WTC11 (cell line): ENCODE measurements around the gene EIF3F. TPM values are rescaled to one million over a fixed set of nuclear protein-coding genes. Genes with fewer than 3 reads are reported as not detected.

ENCODE experiments used
- ATAC-seq: fragments of 200-7000 bp; cut with Tn5 transposase; 2 replicates; pipeline ENCODE4 v1.10.0; 2021; ENCODE audit warnings: mild to moderate bottlenecking, moderate library complexity
- CTCF ChIA-PET: fragments of 300-600 bp; sonication (Branson Sonifier 250); formaldehyde crosslinking; loops from one replicate; lab custom pipeline; 2021; ENCODE audit warnings: antibody characterized with exemption; lab: Charles Lee
- POLR2A ChIA-PET: fragments of 350-600 bp; sonication (Branson Sonifier 250); formaldehyde crosslinking; loops from one replicate; lab custom pipeline; 2021; ENCODE audit warnings: antibody characterized with exemption; lab: Charles Lee
- DNase-seq: peaks from one replicate; pipeline ENCODE4 v3.0.0; 2021; ENCODE audit warnings: low spot score
- H3K27ac Mint-ChIP-seq: 2 replicates; pipeline ENCODE4 v1.8.0; 2021; ENCODE audit warnings: mixed read lengths
- H3K27me3 Mint-ChIP-seq: 2 replicates; pipeline ENCODE4 v1.8.0; 2021; ENCODE audit warnings: low read depth, mild to moderate bottlenecking, moderate library complexity, mixed read lengths
- H3K36me3 Mint-ChIP-seq: 2 replicates; pipeline ENCODE4 v1.8.0; 2021; ENCODE audit warnings: mixed read lengths
- H3K4me1 Mint-ChIP-seq: 2 replicates; pipeline ENCODE4 v1.8.0; 2022; ENCODE audit warnings: mixed read lengths
- H3K4me3 Mint-ChIP-seq: 2 replicates; pipeline ENCODE4 v1.8.0; 2021; ENCODE audit warnings: mild to moderate bottlenecking, moderate library complexity, mixed read lengths
- H3K9me3 Mint-ChIP-seq: 2 replicates; pipeline ENCODE4 v1.8.0; 2021; ENCODE audit warnings: mixed read lengths
- ATF1 ChIP-seq: sonication (generic); formaldehyde crosslinking; IDR thresholded peaks from 2 replicates; pipeline ENCODE4 v1.8.1; 2023; ENCODE audit warnings: mild to moderate bottlenecking, moderate library complexity, missing genetic modification reagents
- CREM ChIP-seq: sonication (generic); formaldehyde crosslinking; IDR thresholded peaks from 2 replicates; pipeline ENCODE4 v1.8.1; 2022; ENCODE audit warnings: mild to moderate bottlenecking, missing genetic modification reagents, moderate library complexity
- EMX1 ChIP-seq: fragments of 250-450 bp; sonication (Bioruptor Pico); IDR thresholded peaks from 2 replicates; pipeline ENCODE4 v1.8.0; 2021; ENCODE audit warnings: mild to moderate bottlenecking
- FOXJ3 ChIP-seq: sonication (generic); formaldehyde crosslinking; IDR thresholded peaks from 2 replicates; pipeline ENCODE4 v1.9.0; 2021; ENCODE audit warnings: missing genetic modification reagents, mild to moderate bottlenecking, borderline replicate concordance
- JAZF1 ChIP-seq: fragments of 250-450 bp; sonication (Bioruptor Pico); IDR thresholded peaks from 2 replicates; pipeline ENCODE4 v1.9.0; 2021; ENCODE audit warnings: moderate library complexity, mild to moderate bottlenecking, inconsistent platforms
- MAX ChIP-seq: sonication (generic); formaldehyde crosslinking; IDR thresholded peaks from 2 replicates; pipeline ENCODE4 v1.8.0; 2022; ENCODE audit warnings: mild to moderate bottlenecking, missing genetic modification reagents
- NR1H2 ChIP-seq: sonication (generic); formaldehyde crosslinking; IDR thresholded peaks from 2 replicates; pipeline ENCODE4 v1.9.0; 2021; ENCODE audit warnings: mild to moderate bottlenecking, moderate library complexity, missing genetic modification reagents
- NR2C2 ChIP-seq: sonication (generic); formaldehyde crosslinking; IDR thresholded peaks from 2 replicates; pipeline ENCODE4 v1.8.0; 2022; ENCODE audit warnings: mild to moderate bottlenecking, missing genetic modification reagents
- PRRX2 ChIP-seq: fragments of 250-450 bp; sonication (Bioruptor Pico); IDR thresholded peaks from 2 replicates; pipeline ENCODE4 v1.8.0; 2021; ENCODE audit warnings: mild to moderate bottlenecking
- RORB ChIP-seq: fragments of 250-450 bp; sonication (Bioruptor Pico); IDR thresholded peaks from 2 replicates; pipeline ENCODE4 v1.9.0; 2021; ENCODE audit warnings: mild to moderate bottlenecking
- SMAD4 ChIP-seq: sonication (generic); formaldehyde crosslinking; IDR thresholded peaks from 2 replicates; pipeline ENCODE4 v1.8.0; 2022; ENCODE audit warnings: mild to moderate bottlenecking, missing genetic modification reagents
- TCF7 ChIP-seq: sonication (generic); formaldehyde crosslinking; IDR thresholded peaks from 2 replicates; pipeline ENCODE4 v1.8.0; 2022; ENCODE audit warnings: mild to moderate bottlenecking, low read depth, missing genetic modification reagents, moderate library complexity
- ZNF121 ChIP-seq: sonication (generic); formaldehyde crosslinking; IDR thresholded peaks from 2 replicates; pipeline ENCODE4 v1.8.0; 2023; ENCODE audit warnings: missing genetic modification reagents
- ZNF219 ChIP-seq: sonication (generic); formaldehyde crosslinking; IDR thresholded peaks from 2 replicates; pipeline ENCODE4 v1.8.0; 2023; ENCODE audit warnings: missing genetic modification reagents, mild to moderate bottlenecking, borderline replicate concordance
- ZNF416 ChIP-seq: fragments of 250-450 bp; sonication (Bioruptor Pico); IDR thresholded peaks from 2 replicates; pipeline ENCODE4 v1.9.0; 2021; ENCODE audit warnings: mild to moderate bottlenecking, inconsistent platforms
- ZNF425 ChIP-seq: fragments of 250-450 bp; sonication (Bioruptor Pico); conservative IDR thresholded peaks from 2 replicates; pipeline ENCODE4 v1.9.0; 2021; ENCODE audit warnings: mild to moderate bottlenecking
- total RNA-seq: library from RNA; stranded (reverse); gene quantifications from 3 replicates; pipeline ENCODE4 v1.2.3, GENCODE V29; 2021
- TF ChIP-seq, protein P1 (sequence below): fragments of 250-450 bp; sonication (Bioruptor Pico); IDR thresholded peaks from 2 replicates; pipeline ENCODE4 v1.9.0; 2021; ENCODE audit warnings: mild to moderate bottlenecking
- TF ChIP-seq, protein P2 (sequence below): sonication (generic); formaldehyde crosslinking; IDR thresholded peaks from 2 replicates; pipeline ENCODE4 v1.8.1; 2023; ENCODE audit warnings: mild to moderate bottlenecking, missing genetic modification reagents
- TF ChIP-seq, protein P3 (sequence below): fragments of 250-450 bp; sonication (Bioruptor Pico); IDR thresholded peaks from 2 replicates; pipeline ENCODE4 v1.9.0; 2021; ENCODE audit warnings: moderate library complexity, mild to moderate bottlenecking, inconsistent platforms, borderline replicate concordance
- TF ChIP-seq, protein P4 (sequence below): sonication (generic); formaldehyde crosslinking; IDR thresholded peaks from 2 replicates; pipeline ENCODE4 v1.8.0; 2023; ENCODE audit warnings: mild to moderate bottlenecking, missing genetic modification reagents

EIF3F gene
- total RNA-seq, 1 experiment from 2014 or later, result 356 TPM

GRCh38 chr11:7944123-7944522 lies 43.0 kb upstream of the EIF3F start (continued):
- TF ChIP-seq ZNF416 (no peak), ZNF121 (CRISPR knock-in tag) (no peak), NR2C2 (CRISPR knock-in tag) (no peak)

GRCh38 chr11:7949934-7950333 lies 37.2 kb upstream of the EIF3F start:
- ATAC-seq (no peak), DNase-seq (no peak)
- TF ChIP-seq, protein P1, sequence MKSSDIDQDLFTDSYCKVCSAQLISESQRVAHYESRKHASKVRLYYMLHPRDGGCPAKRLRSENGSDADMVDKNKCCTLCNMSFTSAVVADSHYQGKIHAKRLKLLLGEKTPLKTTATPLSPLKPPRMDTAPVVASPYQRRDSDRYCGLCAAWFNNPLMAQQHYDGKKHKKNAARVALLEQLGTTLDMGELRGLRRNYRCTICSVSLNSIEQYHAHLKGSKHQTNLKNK, result no peak
- TF ChIP-seq, protein P2, sequence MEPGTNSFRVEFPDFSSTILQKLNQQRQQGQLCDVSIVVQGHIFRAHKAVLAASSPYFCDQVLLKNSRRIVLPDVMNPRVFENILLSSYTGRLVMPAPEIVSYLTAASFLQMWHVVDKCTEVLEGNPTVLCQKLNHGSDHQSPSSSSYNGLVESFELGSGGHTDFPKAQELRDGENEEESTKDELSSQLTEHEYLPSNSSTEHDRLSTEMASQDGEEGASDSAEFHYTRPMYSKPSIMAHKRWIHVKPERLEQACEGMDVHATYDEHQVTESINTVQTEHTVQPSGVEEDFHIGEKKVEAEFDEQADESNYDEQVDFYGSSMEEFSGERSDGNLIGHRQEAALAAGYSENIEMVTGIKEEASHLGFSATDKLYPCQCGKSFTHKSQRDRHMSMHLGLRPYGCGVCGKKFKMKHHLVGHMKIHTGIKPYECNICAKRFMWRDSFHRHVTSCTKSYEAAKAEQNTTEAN, result no peak
- TF ChIP-seq FOXJ3 (no peak), ZNF416 (no peak), RORB (CRISPR knock-in tag) (no peak), CREM (no peak), EMX1 (CRISPR knock-in tag) (no peak), TCF7 (CRISPR knock-in tag) (no peak), ZNF219 (no peak), PRRX2 (CRISPR knock-in tag) (no peak), ZNF121 (CRISPR knock-in tag) (no peak)
- TF ChIP-seq, protein P3, sequence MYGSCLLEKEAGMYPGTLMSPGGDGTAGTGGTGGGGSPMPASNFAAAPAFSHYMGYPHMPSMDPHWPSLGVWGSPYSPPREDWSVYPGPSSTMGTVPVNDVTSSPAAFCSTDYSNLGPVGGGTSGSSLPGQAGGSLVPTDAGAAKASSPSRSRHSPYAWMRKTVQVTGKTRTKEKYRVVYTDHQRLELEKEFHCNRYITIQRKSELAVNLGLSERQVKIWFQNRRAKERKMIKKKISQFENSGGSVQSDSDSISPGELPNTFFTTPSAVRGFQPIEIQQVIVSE (CRISPR knock-in tag), result no peak
- TF ChIP-seq, protein P4, sequence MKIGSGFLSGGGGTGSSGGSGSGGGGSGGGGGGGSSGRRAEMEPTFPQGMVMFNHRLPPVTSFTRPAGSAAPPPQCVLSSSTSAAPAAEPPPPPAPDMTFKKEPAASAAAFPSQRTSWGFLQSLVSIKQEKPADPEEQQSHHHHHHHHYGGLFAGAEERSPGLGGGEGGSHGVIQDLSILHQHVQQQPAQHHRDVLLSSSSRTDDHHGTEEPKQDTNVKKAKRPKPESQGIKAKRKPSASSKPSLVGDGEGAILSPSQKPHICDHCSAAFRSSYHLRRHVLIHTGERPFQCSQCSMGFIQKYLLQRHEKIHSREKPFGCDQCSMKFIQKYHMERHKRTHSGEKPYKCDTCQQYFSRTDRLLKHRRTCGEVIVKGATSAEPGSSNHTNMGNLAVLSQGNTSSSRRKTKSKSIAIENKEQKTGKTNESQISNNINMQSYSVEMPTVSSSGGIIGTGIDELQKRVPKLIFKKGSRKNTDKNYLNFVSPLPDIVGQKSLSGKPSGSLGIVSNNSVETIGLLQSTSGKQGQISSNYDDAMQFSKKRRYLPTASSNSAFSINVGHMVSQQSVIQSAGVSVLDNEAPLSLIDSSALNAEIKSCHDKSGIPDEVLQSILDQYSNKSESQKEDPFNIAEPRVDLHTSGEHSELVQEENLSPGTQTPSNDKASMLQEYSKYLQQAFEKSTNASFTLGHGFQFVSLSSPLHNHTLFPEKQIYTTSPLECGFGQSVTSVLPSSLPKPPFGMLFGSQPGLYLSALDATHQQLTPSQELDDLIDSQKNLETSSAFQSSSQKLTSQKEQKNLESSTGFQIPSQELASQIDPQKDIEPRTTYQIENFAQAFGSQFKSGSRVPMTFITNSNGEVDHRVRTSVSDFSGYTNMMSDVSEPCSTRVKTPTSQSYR (CRISPR knock-in tag), result no peak
- POLR2A ChIA-PET, result no interaction called here
- Mint-ChIP-seq H3K4me3 (no peak overlapping the region), H3K4me1 (no peaks in the 10 kb centered on the region), H3K27ac (no peak overlapping the region), H3K9me3 (peaks cover 5% of the 10 kb centered on the region; the same call in 1 of the 2 replicates), H3K36me3 (no peaks in the 10 kb centered on the region), H3K27me3 (peaks cover 16% of the 10 kb centered on the region)
- CTCF ChIA-PET, result no interaction called here

DNA sequence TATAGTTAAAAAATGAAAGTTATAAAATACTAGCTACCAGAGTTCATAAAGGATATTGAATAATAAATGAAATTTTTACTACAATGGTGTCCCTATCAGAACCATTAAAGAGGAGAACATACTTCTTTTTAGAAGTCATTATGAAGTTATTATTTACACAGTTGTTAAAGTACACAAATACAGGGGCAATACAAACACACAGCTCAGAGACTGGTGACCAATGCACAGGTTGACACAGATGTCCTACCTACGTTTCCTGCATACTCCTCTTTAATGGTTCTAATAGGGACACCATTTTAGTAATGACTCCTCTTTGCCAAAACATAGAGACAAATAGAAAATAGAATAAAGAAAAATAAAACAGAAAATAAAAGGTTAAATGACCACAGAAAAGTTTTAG lies 31.9 kb upstream of the EIF3F start:
- Mint-ChIP-seq H3K9me3 (peaks cover 10% of the 10 kb centered on the region), H3K4me3 (no peak overlapping the region), H3K27me3 (no peaks in the 10 kb centered on the region), H3K4me1 (no peaks in the 10 kb centered on the region), H3K27ac (no peak overlapping the region), H3K36me3 (no peaks in the 10 kb centered on the region)
- ATAC-seq, result no peak
- POLR2A ChIA-PET, result interaction anchor here (0.7 kb wide), 1 partner anchor 9 kb away, joined by 3 read pairs; no protein-coding TSS in a partner anchor
- no peak for TF ChIP-seq ZNF425 (CRISPR knock-in tag)
- no peak for TF ChIP-seq MAX (CRISPR knock-in tag)
- no peak for TF ChIP-seq JAZF1 (CRISPR knock-in tag)
- no peak for TF ChIP-seq NR1H2 (CRISPR knock-in tag)
- no peak for TF ChIP-seq ATF1
- TF ChIP-seq SMAD4 (CRISPR knock-in tag), result no peak
- TF ChIP-seq, all 79 proteins: peak for 0
- DNase-seq, result no peak
- CTCF ChIA-PET, result interaction anchor here (0.7 kb wide), 1 partner anchor 30 kb away, joined by 3 read pairs; no protein-coding TSS in a partner anchor
